HepG2 (cell line): Measurements from ENCODE around the gene DDX20. TPM values are rescaled to one million over a fixed set of nuclear protein-coding genes. Genes with fewer than 3 reads are reported as not detected.

Experiments
- ATAC-seq: fragments of 200-7000 bp; cut with Tn5 transposase; 3 replicates; pipeline ENCODE4 v1.9.1; 2020; ENCODE audit warnings: mild to moderate bottlenecking, moderate library complexity
- BruUV-seq: library from RNA; stranded (reverse); fragments of 400-500 nt; replicated peaks from 2 replicates; lab custom pipeline; 2021; lab: Mats Ljungman, UMichigan
- CTCF ChIA-PET: fragments of 300-600 bp; formaldehyde crosslinking; extraction: SDS; loops from one replicate; lab custom pipeline; 2021; ENCODE audit warnings: low total read pairs, inconsistent platforms, low intra/inter-chr PET ratio; lab: Yijun Ruan, JAX
- POLR2A ChIA-PET: fragments of 350-600 bp; sonication (Branson Sonifier 250); formaldehyde crosslinking; loops from one replicate; lab custom pipeline; 2020; ENCODE audit warnings: antibody characterized with exemption, inconsistent platforms; lab: Yijun Ruan, JAX
- DNase-seq: peaks from one replicate; pipeline ENCODE4 v3.0.0-alpha.2; 2015; ENCODE audit warnings: low spot score
- FAIRE-seq: peaks from 3 replicates; lab custom pipeline; 2011; peaks lifted over from hg19 to GRCh38; lab: Jason Lieb, UNC
- H2AFZ ChIP-seq: one replicate; pipeline ENCODE4 v1.6.1; 2011; ENCODE audit warnings: low read length, inconsistent platforms
- H3K27ac ChIP-seq: fragments of 300-600 bp; 3 replicates; pipeline ENCODE4 v1.8.0; 2011; ENCODE audit warnings: mixed run types, mild to moderate bottlenecking, mixed read lengths, low read length, inconsistent platforms; ENCODE audit not compliant: insufficient read depth; ENCODE audit errors: extremely low read length
- H3K27me3 ChIP-seq, 2 experiments: fragments of 200-600 bp in 1 of 2; 2 replicates in 1 of 2; 3 replicates in 1 of 2; pipeline versions ENCODE4 v1.6.0 to v1.8.0; 2011; ENCODE audit warnings: low read length in 2 of 2, mild to moderate bottlenecking in 2 of 2, moderate library complexity in 2 of 2, inconsistent platforms in 1 of 2; ENCODE audit not compliant: insufficient read depth in 2 of 2, control insufficient read depth in 1 of 2
- H3K36me3 ChIP-seq, 2 experiments: fragments of 200-600 bp in 1 of 2; replicated peaks in 1 of 2; 2 replicates in 1 of 2; 3 replicates in 1 of 2; pipeline versions ENCODE4 v1.5.1 to v1.8.0; 2011; ENCODE audit warnings: low read length in 2 of 2, inconsistent platforms in 1 of 2; ENCODE audit not compliant: insufficient read depth in 2 of 2, control insufficient read depth in 1 of 2
- H3K4me1 ChIP-seq: 2 replicates; pipeline ENCODE4 v1.5.1; 2012; ENCODE audit warnings: low read length, inconsistent platforms; ENCODE audit not compliant: insufficient read depth
- H3K4me2 ChIP-seq: 2 replicates; pipeline ENCODE4 v1.6.0; 2011; ENCODE audit warnings: low read depth, low read length, inconsistent platforms
- H3K4me3 ChIP-seq, 3 experiments: fragments of 200-600 bp in 1 of 3; sonication (generic), shearing (Covaris generic) in 1 of 3; replicated peaks in 1 of 3; 2 replicates each; pipeline ENCODE4 v1.5.1; 2011 to 2016; ENCODE audit warnings: low read length in 3 of 3, inconsistent platforms in 2 of 3, low read depth in 2 of 3, mild to moderate bottlenecking in 2 of 3, control low read depth in 1 of 3, mixed read lengths in 1 of 3; ENCODE audit not compliant: insufficient read depth in 1 of 3
- H3K79me2 ChIP-seq: one replicate; pipeline ENCODE4 v1.6.1; 2011; ENCODE audit warnings: low read length, inconsistent platforms; ENCODE audit not compliant: insufficient read depth
- H3K9ac ChIP-seq: 2 replicates; pipeline ENCODE4 v1.6.0; 2011; ENCODE audit warnings: mild to moderate bottlenecking, low read depth, low read length, inconsistent platforms; ENCODE audit not compliant: insufficient read depth
- H3K9me3 ChIP-seq: 2 replicates; pipeline ENCODE4 v1.5.1; 2012; ENCODE audit warnings: mild to moderate bottlenecking, low read length
- H4K20me1 ChIP-seq: 2 replicates; pipeline ENCODE4 v1.6.0; 2011; ENCODE audit warnings: inconsistent platforms, mild to moderate bottlenecking, low read length, moderate library complexity; ENCODE audit not compliant: insufficient read depth
- AGO2 ChIP-seq: fragments of 200-400 bp; formaldehyde crosslinking; optimal IDR thresholded peaks from 2 replicates; pipeline ENCODE3; 2017; ENCODE audit warnings: mild to moderate bottlenecking, low read depth, low read length, moderate library complexity
- ASH2L ChIP-seq: fragments of 300-600, 200-600 bp; sonication (generic); IDR thresholded peaks from 2 replicates; pipeline ENCODE4 v1.7.0; 2017; ENCODE audit warnings: low read depth, mild to moderate bottlenecking, moderate library complexity, mixed read lengths, low read length; ENCODE audit not compliant: insufficient read length
- KDM2A ChIP-seq: sonication (generic); formaldehyde crosslinking; IDR thresholded peaks from 2 replicates; pipeline ENCODE4 v1.4.0; 2020; ENCODE audit warnings: low read depth, missing genetic modification reagents, borderline replicate concordance
- KLF13 ChIP-seq: sonication (generic); formaldehyde crosslinking; IDR thresholded peaks from 2 replicates; pipeline ENCODE4 v1.4.0; 2020; ENCODE audit warnings: mild to moderate bottlenecking, missing genetic modification reagents
- MYC ChIP-seq: sonication (generic); formaldehyde crosslinking; IDR thresholded peaks from 2 replicates; pipeline ENCODE4 v1.9.0; 2021; ENCODE audit warnings: missing genetic modification reagents, borderline replicate concordance
- NFIB ChIP-seq: sonication (generic); formaldehyde crosslinking; IDR thresholded peaks from 2 replicates; pipeline ENCODE4 v1.9.0; 2021; ENCODE audit warnings: missing genetic modification reagents, mild to moderate bottlenecking, borderline replicate concordance
- PRPF4 ChIP-seq: fragments of 200-400 bp; formaldehyde crosslinking; IDR thresholded peaks from 2 replicates; pipeline ENCODE4 v1.6.1; 2016; ENCODE audit warnings: low read length, low read depth; ENCODE audit not compliant: poor library complexity, severe bottlenecking
- TCF7L2 ChIP-seq: IDR thresholded peaks from 2 replicates; pipeline ENCODE4 v1.6.1; 2011; ENCODE audit warnings: mild to moderate bottlenecking, low read depth, low read length, moderate library complexity
- THYN1 ChIP-seq: sonication (generic); formaldehyde crosslinking; IDR thresholded peaks from 2 replicates; pipeline ENCODE4 v1.8.1; 2023; ENCODE audit warnings: low read depth, mild to moderate bottlenecking, moderate library complexity, missing genetic modification reagents, borderline replicate concordance
- ZNF431 ChIP-seq: sonication (generic); formaldehyde crosslinking; IDR thresholded peaks from 2 replicates; pipeline ENCODE4 v1.9.0; 2022; ENCODE audit warnings: missing genetic modification reagents, low read depth, mild to moderate bottlenecking, borderline replicate concordance
- ZNF674 ChIP-seq: sonication (generic); formaldehyde crosslinking; IDR thresholded peaks from 2 replicates; pipeline ENCODE4 v1.5.0; 2020; ENCODE audit warnings: low read depth, mild to moderate bottlenecking, missing genetic modification reagents
- WGBS: methylation state at CpG from one replicate; pipeline ENCODE4 v1.1.6; 2017; ENCODE audit warnings: low lambda C conversion rate; 5-methylcytosine and 5-hydroxymethylcytosine counted together
- in situ Hi-C: cut with HindIII; loops from 2 replicates; pipeline ENCODE4 v1.10.0; 2017; ENCODE audit warnings: low pct_unique_long_range_greater_than_20kb; ENCODE audit not compliant: extremely low pct_ligation_motif_present
- intact Hi-C: fragments of 100-400 bp; cut with micrococcal nuclease; formaldehyde crosslinking; loops from one replicate; pipeline ENCODE4 v1.10.0; 2022; ENCODE audit not compliant: unreplicated experiment
- polyA plus RNA-seq, 8 experiments: library from polyadenylated mRNA; depleted of rRNA in 3 of 8; stranded (reverse) in 7 of 8; unstranded in 1 of 8; fragments of >200 nt; fragmentation: Illumina TruSeq in 4 of 8; extraction: Trizol in 4 of 8; gene quantifications; 2 replicates each; pipeline versions ENCODE4 v1.2.1 to v1.2.3, GENCODE V29; 2011 to 2016; ENCODE audit warnings: low read depth in 4 of 8, missing spikeins in 1 of 8, mixed read lengths in 1 of 8; ENCODE audit not compliant: insufficient read depth in 1 of 8
- total RNA-seq, 5 experiments: library from RNA; depleted of rRNA; stranded (reverse); fragments of >200 nt; fragmentation: Illumina TruSeq; extraction: Trizol; gene quantifications; 2 replicates each; pipeline ENCODE4 v1.2.3, GENCODE V29; 2016; ENCODE audit warnings: low read depth in 1 of 5
- TF ChIP-seq, protein P1 (sequence below), 2 experiments: sonication (generic) in 1 of 2; formaldehyde crosslinking in 1 of 2; IDR thresholded peaks; 2 replicates each; pipeline versions ENCODE4 v1.5.1 to v1.6.1; 2011 to 2020; ENCODE audit warnings: borderline replicate concordance in 1 of 2, low read depth in 1 of 2, low read length in 1 of 2, mild to moderate bottlenecking in 1 of 2, missing genetic modification reagents in 1 of 2, moderate library complexity in 1 of 2
- TF ChIP-seq, protein P2 (sequence below): sonication (generic); formaldehyde crosslinking; IDR thresholded peaks from 2 replicates; pipeline ENCODE4 v1.4.0; 2020; ENCODE audit warnings: missing genetic modification reagents
- TF ChIP-seq, protein P3 (sequence below): sonication (generic); formaldehyde crosslinking; IDR thresholded peaks from 2 replicates; pipeline ENCODE4 v1.4.0; 2020; ENCODE audit warnings: missing genetic modification reagents
- TF ChIP-seq, protein P4 (sequence below): sonication (generic); formaldehyde crosslinking; IDR thresholded peaks from 2 replicates; pipeline ENCODE4 v1.4.0; 2020; ENCODE audit warnings: mild to moderate bottlenecking, missing genetic modification reagents
- TF ChIP-seq, protein P5 (sequence below): sonication (generic); formaldehyde crosslinking; IDR thresholded peaks from 2 replicates; pipeline ENCODE4 v1.8.0; 2022; ENCODE audit warnings: mild to moderate bottlenecking, missing genetic modification reagents, moderate library complexity
- TF ChIP-seq, protein P6 (sequence below): sonication (generic); formaldehyde crosslinking; IDR thresholded peaks from 2 replicates; pipeline ENCODE4 v1.8.0; 2022; ENCODE audit warnings: mild to moderate bottlenecking, missing genetic modification reagents, moderate library complexity

Gene DDX20
- total and polyA plus RNA-seq, 2 of the 13 experiments (the other 11 are each of a cell fraction or from before 2014, with no cell fraction given) = 4.0 to 14.3 TPM

DNA sequence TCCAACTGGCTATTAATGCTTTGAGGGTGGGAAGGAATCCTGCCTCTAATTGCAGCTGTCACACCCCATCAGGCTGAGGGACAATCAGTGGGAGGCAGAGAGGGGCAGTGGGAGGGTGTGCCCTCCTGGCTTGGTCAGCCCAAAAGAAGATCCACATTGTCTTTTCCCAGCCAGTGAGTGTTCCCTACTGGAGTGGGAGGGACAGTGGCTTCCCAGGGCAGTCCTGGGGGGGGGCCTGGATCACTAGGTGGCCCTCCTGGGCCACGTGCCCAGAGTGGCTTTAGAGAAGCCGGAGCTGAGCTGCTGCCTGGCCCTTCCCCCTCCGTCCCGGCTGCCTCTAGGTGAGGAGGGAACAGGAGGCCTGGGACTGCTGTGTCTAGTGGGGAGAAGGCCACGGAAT lies 30.5 kb upstream of the DDX20 start (continued):
- TF ChIP-seq ZNF674 (CRISPR knock-in tag) (no peak), TCF7L2 (no peak), AGO2 (peak; percentile 48), PRPF4 (no peak), ASH2L (no peak), KDM2A (0 out of 2 replicates have a peak, but pooled peaks have one; percentile 20), MYC (CRISPR knock-in tag) (peak; percentile 42; the same call in 1 of the 2 replicates)
- TF ChIP-seq, protein P1, sequence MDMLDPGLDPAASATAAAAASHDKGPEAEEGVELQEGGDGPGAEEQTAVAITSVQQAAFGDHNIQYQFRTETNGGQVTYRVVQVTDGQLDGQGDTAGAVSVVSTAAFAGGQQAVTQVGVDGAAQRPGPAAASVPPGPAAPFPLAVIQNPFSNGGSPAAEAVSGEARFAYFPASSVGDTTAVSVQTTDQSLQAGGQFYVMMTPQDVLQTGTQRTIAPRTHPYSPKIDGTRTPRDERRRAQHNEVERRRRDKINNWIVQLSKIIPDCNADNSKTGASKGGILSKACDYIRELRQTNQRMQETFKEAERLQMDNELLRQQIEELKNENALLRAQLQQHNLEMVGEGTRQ (IDR thresholded peaks at IDR 0.05; ENCODE audit: low read depth, low read length) = no peak
- TF ChIP-seq, protein P1 (CRISPR knock-in tag; IDR thresholded peaks at IDR 0.05; ENCODE audit: borderline replicate concordance) = peak; percentile 36; the same call in 1 of the 2 replicates
- TF ChIP-seq, protein P2, sequence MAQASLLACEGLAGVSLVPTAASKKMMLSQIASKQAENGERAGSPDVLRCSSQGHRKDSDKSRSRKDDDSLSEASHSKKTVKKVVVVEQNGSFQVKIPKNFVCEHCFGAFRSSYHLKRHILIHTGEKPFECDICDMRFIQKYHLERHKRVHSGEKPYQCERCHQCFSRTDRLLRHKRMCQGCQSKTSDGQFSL (CRISPR knock-in tag) = peak; percentile 81

DNA sequence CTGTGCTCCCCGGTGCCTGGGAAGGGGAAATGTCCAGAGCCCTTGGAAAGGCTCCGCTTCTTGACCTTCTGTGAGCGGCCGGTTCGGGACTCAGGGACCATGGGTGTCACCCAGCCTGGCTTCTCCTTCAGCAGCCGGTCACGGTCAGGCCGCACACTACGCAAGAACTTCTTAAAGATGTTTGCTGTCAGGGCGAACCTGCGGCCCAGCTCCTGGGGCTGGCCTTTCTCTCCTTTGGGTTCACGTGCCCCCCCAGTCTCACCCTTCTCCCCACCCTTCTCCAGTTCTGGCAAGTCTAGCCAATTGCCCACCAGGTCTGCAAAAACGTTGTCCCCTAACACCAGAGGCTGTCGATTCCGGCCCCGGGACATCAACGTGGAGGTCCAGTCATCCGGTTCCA lies 28.6 kb upstream of the DDX20 start:
- DNase-seq (no peak), ATAC-seq (no peak), FAIRE-seq (no peak)
- intact Hi-C loops (no loop called here), in situ Hi-C loops (no loop called here)
- BruUV-seq = no TSS peak
- H3K27me3 ChIP-seq = no peaks in the 10 kb centered on the region
- H2AFZ ChIP-seq = no peak overlapping the region
- 0 out of 5 replicates have a peak, but pooled peaks cover 0 to 2% of the 10 kb centered on the region in 2 experiments for H3K36me3 ChIP-seq
- ChIA-PET CTCF (no interaction called here), POLR2A (no interaction called here)
- 87% methylated on average over 13 of the region's 18 CpGs for whole genome bisulfite sequencing
- no peak overlapping the region for H3K27ac ChIP-seq
- no peaks in the 10 kb centered on the region for H3K9me3 ChIP-seq
- H4K20me1 ChIP-seq = no peaks in the 10 kb centered on the region
- H3K4me1 ChIP-seq = peaks cover 60% of the 10 kb centered on the region
- H3K9ac ChIP-seq = no peak overlapping the region
- H3K79me2 ChIP-seq = no peaks in the 10 kb centered on the region
- H3K4me2 ChIP-seq = no peak overlapping the region
- H3K4me3 ChIP-seq = no peak overlapping the region
- no peak for TF ChIP-seq NFIB
- TF ChIP-seq, protein P3, sequence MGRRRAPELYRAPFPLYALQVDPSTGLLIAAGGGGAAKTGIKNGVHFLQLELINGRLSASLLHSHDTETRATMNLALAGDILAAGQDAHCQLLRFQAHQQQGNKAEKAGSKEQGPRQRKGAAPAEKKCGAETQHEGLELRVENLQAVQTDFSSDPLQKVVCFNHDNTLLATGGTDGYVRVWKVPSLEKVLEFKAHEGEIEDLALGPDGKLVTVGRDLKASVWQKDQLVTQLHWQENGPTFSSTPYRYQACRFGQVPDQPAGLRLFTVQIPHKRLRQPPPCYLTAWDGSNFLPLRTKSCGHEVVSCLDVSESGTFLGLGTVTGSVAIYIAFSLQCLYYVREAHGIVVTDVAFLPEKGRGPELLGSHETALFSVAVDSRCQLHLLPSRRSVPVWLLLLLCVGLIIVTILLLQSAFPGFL = no peak
- no peak for TF ChIP-seq THYN1 (CRISPR knock-in tag)
- TF ChIP-seq KLF13 (CRISPR knock-in tag) = no peak
- TF ChIP-seq, protein P4, sequence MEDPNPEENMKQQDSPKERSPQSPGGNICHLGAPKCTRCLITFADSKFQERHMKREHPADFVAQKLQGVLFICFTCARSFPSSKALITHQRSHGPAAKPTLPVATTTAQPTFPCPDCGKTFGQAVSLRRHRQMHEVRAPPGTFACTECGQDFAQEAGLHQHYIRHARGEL (CRISPR knock-in tag) = no peak
- TF ChIP-seq, protein P5, sequence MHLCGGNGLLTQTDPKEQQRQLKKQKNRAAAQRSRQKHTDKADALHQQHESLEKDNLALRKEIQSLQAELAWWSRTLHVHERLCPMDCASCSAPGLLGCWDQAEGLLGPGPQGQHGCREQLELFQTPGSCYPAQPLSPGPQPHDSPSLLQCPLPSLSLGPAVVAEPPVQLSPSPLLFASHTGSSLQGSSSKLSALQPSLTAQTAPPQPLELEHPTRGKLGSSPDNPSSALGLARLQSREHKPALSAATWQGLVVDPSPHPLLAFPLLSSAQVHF (CRISPR knock-in tag) = no peak
- TF ChIP-seq, protein P6, sequence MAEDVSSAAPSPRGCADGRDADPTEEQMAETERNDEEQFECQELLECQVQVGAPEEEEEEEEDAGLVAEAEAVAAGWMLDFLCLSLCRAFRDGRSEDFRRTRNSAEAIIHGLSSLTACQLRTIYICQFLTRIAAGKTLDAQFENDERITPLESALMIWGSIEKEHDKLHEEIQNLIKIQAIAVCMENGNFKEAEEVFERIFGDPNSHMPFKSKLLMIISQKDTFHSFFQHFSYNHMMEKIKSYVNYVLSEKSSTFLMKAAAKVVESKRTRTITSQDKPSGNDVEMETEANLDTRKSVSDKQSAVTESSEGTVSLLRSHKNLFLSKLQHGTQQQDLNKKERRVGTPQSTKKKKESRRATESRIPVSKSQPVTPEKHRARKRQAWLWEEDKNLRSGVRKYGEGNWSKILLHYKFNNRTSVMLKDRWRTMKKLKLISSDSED (CRISPR knock-in tag) = no peak
- TF ChIP-seq ZNF431 (CRISPR knock-in tag) = no peak
